ENCODE results near the gene GPR153.

DNA sequence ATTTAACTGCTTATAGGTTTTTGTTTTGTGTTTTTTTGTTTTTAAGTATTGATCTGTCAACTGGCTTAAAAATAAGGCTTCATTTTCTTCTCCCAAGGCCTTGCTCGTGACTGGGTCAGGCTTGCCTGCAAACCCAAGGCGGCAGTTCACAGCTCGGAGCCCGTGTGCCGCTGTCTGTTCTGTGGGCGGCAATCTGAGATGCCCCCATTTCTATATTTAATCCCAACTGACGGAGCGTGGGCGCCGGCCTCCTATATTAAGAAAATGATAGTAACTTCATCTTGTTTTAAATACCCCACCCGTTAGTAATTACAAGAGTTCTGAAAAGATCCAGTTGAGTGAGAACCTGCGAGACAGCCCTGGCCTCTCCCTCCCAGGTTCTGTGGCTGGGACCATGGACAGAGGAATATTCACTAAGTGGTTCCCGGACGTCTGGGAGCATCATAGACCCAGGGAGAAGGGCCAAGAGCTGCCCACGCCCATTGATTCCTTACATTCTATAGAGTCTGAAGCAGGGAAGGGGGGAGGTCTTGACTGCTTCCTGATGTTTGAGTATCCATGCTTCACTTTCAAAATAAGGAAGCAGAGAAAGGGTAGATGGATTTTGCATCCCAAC, 42.6 kb upstream of the GPR153 start:
- TF ChIP-seq POLR2AphosphoS5 (IDR thresholded peaks at IDR 0.05; ENCODE audit: low read depth, low read length): no peak
- TF ChIP-seq, protein P1, sequence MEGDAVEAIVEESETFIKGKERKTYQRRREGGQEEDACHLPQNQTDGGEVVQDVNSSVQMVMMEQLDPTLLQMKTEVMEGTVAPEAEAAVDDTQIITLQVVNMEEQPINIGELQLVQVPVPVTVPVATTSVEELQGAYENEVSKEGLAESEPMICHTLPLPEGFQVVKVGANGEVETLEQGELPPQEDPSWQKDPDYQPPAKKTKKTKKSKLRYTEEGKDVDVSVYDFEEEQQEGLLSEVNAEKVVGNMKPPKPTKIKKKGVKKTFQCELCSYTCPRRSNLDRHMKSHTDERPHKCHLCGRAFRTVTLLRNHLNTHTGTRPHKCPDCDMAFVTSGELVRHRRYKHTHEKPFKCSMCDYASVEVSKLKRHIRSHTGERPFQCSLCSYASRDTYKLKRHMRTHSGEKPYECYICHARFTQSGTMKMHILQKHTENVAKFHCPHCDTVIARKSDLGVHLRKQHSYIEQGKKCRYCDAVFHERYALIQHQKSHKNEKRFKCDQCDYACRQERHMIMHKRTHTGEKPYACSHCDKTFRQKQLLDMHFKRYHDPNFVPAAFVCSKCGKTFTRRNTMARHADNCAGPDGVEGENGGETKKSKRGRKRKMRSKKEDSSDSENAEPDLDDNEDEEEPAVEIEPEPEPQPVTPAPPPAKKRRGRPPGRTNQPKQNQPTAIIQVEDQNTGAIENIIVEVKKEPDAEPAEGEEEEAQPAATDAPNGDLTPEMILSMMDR (IDR thresholded peaks at IDR 0.05 in 2 of 3, conservative IDR thresholded peaks at IDR 0.05 in 1 of 3; ENCODE audit: borderline replicate concordance in 1 of 3, insufficient read depth in 1 of 3, low read depth in 2 of 3, low read length in 2 of 3): no peak
